OCI-LY1 (cell line): ENCODE measurements around the gene RSPH1.

Experiments used
- H2AFZ ChIP-seq: fragments of 200-600 bp; sonication (generic), shearing (Covaris generic); 2 replicates; pipeline ENCODE4 v1.6.0; 2014; ENCODE audit warnings: antibody characterized with exemption, mild to moderate bottlenecking, low read length
- H3F3A ChIP-seq: fragments of 200-600 bp; sonication (generic), shearing (Covaris generic); 2 replicates; pipeline ENCODE4 v1.6.0; 2014; ENCODE audit warnings: mild to moderate bottlenecking, antibody characterized with exemption, low read length, moderate library complexity; ENCODE audit not compliant: insufficient read depth
- H3K27ac ChIP-seq: fragments of 200-600 bp; sonication (generic); 2 replicates; pipeline ENCODE4 v1.5.1; 2014; ENCODE audit warnings: low read length, mixed run types, mild to moderate bottlenecking, low read depth; ENCODE audit not compliant: poor library complexity, severe bottlenecking
- H3K27me3 ChIP-seq: fragments of 200-600 bp; sonication (generic); 2 replicates; pipeline ENCODE4 v1.6.0; 2014; ENCODE audit warnings: antibody characterized with exemption, mild to moderate bottlenecking, low read length, moderate library complexity; ENCODE audit not compliant: insufficient read depth
- H3K36me3 ChIP-seq: fragments of 200-600 bp; sonication (generic); 2 replicates; pipeline ENCODE4 v1.6.1; 2014; ENCODE audit warnings: mild to moderate bottlenecking, antibody characterized with exemption, low read length, moderate library complexity, mixed read lengths; ENCODE audit not compliant: insufficient read depth
- H3K4me1 ChIP-seq: fragments of 200-600 bp; sonication (generic); 2 replicates; pipeline ENCODE4 v1.5.1; 2014; ENCODE audit warnings: mild to moderate bottlenecking, low read length, moderate library complexity; ENCODE audit not compliant: insufficient read depth, severe bottlenecking
- H3K4me2 ChIP-seq: fragments of 200-600 bp; sonication (generic), shearing (Covaris generic); 2 replicates; pipeline ENCODE4 v1.6.1; 2014; ENCODE audit warnings: low read length
- H3K4me3 ChIP-seq: fragments of 200-600 bp; sonication (generic); 2 replicates; pipeline ENCODE4 v1.5.1; 2014; ENCODE audit warnings: low read length, low read depth, mild to moderate bottlenecking, mixed read lengths; ENCODE audit not compliant: poor library complexity, severe bottlenecking
- H3K79me2 ChIP-seq: fragments of 200-600 bp; shearing (Covaris generic); 2 replicates; pipeline ENCODE4 v1.6.1; 2016; ENCODE audit warnings: mixed run types, low read length, mixed read lengths; ENCODE audit not compliant: insufficient read depth
- H3K9ac ChIP-seq: fragments of 200-600 bp; sonication (generic), shearing (Covaris generic); 2 replicates; pipeline ENCODE4 v1.6.1; 2014; ENCODE audit warnings: mild to moderate bottlenecking, low read length, mixed read lengths
- H3K9me2 ChIP-seq: fragments of 200-600 bp; sonication (generic), shearing (Covaris generic); 2 replicates; pipeline ENCODE4 v1.6.1; 2014; ENCODE audit warnings: low read depth, mild to moderate bottlenecking, low read length, mixed read lengths
- H3K9me3 ChIP-seq: fragments of 200-600 bp; shearing (Covaris generic); 2 replicates; pipeline ENCODE4 v1.6.1; 2014; ENCODE audit warnings: low read length, mixed read lengths
- H4K20me1 ChIP-seq: fragments of 200-600 bp; sonication (generic), shearing (Covaris generic); 2 replicates; pipeline ENCODE4 v1.6.0; 2016; ENCODE audit warnings: mild to moderate bottlenecking, low read length; ENCODE audit not compliant: insufficient read depth
- CTCF ChIP-seq: fragments of 200-600 bp; sonication (generic), shearing (Covaris generic); IDR thresholded peaks from 2 replicates; pipeline ENCODE4 v1.5.1; 2017; ENCODE audit warnings: mild to moderate bottlenecking, antibody characterized with exemption, low read length, moderate library complexity, mixed read lengths
- EZH2 ChIP-seq: fragments of 200-600 bp; sonication (generic), shearing (Covaris generic); IDR thresholded peaks from 2 replicates; pipeline ENCODE4 v1.8.0; 2017; ENCODE audit warnings: borderline replicate concordance, mixed run types, mild to moderate bottlenecking, antibody characterized with exemption, low read length, moderate library complexity, mixed read lengths

RSPH1 gene

DNA sequence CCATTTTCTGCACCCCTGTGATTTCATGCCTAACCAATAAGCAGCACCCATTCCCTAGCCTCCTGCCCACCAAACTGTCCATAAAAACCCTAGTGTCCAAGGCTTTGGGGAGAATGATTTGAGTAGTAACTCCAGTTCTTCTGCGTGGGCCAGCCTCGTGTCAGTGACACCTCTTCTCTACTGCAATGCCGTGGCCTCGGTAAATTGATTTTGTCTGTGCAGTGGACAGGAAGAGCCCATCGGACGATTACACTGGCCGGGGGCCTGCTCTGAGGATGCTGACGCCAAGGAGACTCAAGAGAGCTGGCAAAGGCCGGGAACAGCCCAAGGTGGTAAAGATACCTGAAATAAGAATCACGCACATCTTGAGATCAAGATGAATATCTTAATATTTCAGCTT, 29.3 kb downstream of the RSPH1 start:
- Histone ChIP-seq H2AFZ (no peak overlapping the region), H3K27me3 (no peaks in the 10 kb centered on the region), H3K27ac (no peak overlapping the region), H3K4me2 (no peak overlapping the region), H3F3A (no peaks in the 10 kb centered on the region), H3K36me3 (no peaks in the 10 kb centered on the region), H3K4me3 (no peak overlapping the region), H3K79me2 (no peaks in the 10 kb centered on the region), H3K4me1 (peaks cover 62% of the 10 kb centered on the region), H4K20me1 (no peaks in the 10 kb centered on the region), H3K9me2 (no peaks in the 10 kb centered on the region), H3K9me3 (no peaks in the 10 kb centered on the region), H3K9ac (no peak overlapping the region)
- no peak for TF ChIP-seq CTCF

DNA sequence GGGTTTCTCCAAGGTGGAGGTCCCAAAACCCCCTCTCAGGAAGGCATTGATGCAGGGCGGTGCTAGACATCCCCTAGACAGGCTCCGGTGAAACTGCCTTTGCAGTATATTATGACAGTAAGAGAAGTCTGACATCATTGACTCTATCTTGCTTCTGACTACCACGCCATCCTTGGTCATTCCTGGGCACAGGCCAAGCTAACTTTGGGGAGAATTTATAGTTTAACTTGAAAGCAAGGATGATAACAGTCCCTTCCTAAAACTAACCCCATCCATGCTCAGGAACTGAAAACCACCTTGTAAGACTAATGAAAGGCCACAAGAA, 30.3 kb downstream of the RSPH1 start:
- Histone ChIP-seq H3K4me1 (peaks cover 66% of the 10 kb centered on the region), H3K4me2 (no peak overlapping the region), H3F3A (no peaks in the 10 kb centered on the region), H3K9ac (no peak overlapping the region), H3K27me3 (no peaks in the 10 kb centered on the region), H3K79me2 (no peaks in the 10 kb centered on the region), H3K36me3 (no peaks in the 10 kb centered on the region), H3K27ac (no peak overlapping the region), H3K9me2 (no peaks in the 10 kb centered on the region), H3K4me3 (no peak overlapping the region), H2AFZ (no peak overlapping the region), H4K20me1 (no peaks in the 10 kb centered on the region), H3K9me3 (no peaks in the 10 kb centered on the region)
- TF ChIP-seq EZH2: no peak
- TF ChIP-seq CTCF: no peak

GRCh38 chr21:42465008-42465802, 30.8 kb downstream of the RSPH1 start:
- Histone ChIP-seq H3K4me3 (no peak overlapping the region), H3K79me2 (no peaks in the 10 kb centered on the region), H3K36me3 (no peaks in the 10 kb centered on the region), H4K20me1 (no peaks in the 10 kb centered on the region), H3K9me2 (no peaks in the 10 kb centered on the region), H3K27ac (no peak overlapping the region), H3K27me3 (no peaks in the 10 kb centered on the region), H2AFZ (no peak overlapping the region), H3K4me1 (peaks cover 71% of the 10 kb centered on the region), H3K4me2 (peak overlapping the region; percentile 1; the same call in 1 of the 2 replicates), H3K9ac (no peak overlapping the region), H3F3A (no peaks in the 10 kb centered on the region), H3K9me3 (no peaks in the 10 kb centered on the region)
- TF ChIP-seq EZH2: no peak
- TF ChIP-seq CTCF: no peak
